MM.1S (cell line): ENCODE measurements around the gene FOXQ1.

Experiments
- DNase-seq: peaks from one replicate; pipeline ENCODE4 v3.0.0-alpha.2; 2015
- H2AFZ ChIP-seq: fragments of 300-600 bp; sonication (generic); 2 replicates; pipeline ENCODE4 v1.6.0; 2016; ENCODE audit warnings: antibody characterized with exemption, low read length
- H3F3A ChIP-seq: fragments of 300-600 bp; sonication (generic); 2 replicates; pipeline ENCODE4 v1.6.1; 2016; ENCODE audit warnings: mild to moderate bottlenecking, antibody characterized with exemption, low read length, moderate library complexity, mixed read lengths; ENCODE audit not compliant: insufficient read depth
- H3K27ac ChIP-seq: fragments of 300-600 bp; sonication (generic); 2 replicates; pipeline ENCODE4 v1.5.1; 2016; ENCODE audit warnings: mild to moderate bottlenecking, low read length
- H3K27me3 ChIP-seq: fragments of 300-600 bp; sonication (generic); replicated peaks from 2 replicates; pipeline ENCODE4 v1.6.0; 2016; ENCODE audit warnings: low read length; ENCODE audit not compliant: insufficient read depth
- H3K36me3 ChIP-seq: fragments of 300-600 bp; sonication (generic); replicated peaks from 2 replicates; pipeline ENCODE4 v1.6.1; 2016; ENCODE audit warnings: mild to moderate bottlenecking, low read length, mixed read lengths; ENCODE audit not compliant: insufficient read depth
- H3K4me1 ChIP-seq: fragments of 300-600 bp; sonication (generic); 2 replicates; pipeline ENCODE4 v1.6.1; 2016; ENCODE audit warnings: low read length, mixed read lengths
- H3K4me2 ChIP-seq: fragments of 300-600 bp; sonication (generic); 2 replicates; pipeline ENCODE4 v1.6.0; 2016; ENCODE audit warnings: low read depth, low read length
- H3K4me3 ChIP-seq: fragments of 300-600 bp; sonication (generic); 2 replicates; pipeline ENCODE4 v1.5.1; 2016; ENCODE audit warnings: low read length, mixed read lengths
- H3K79me2 ChIP-seq: fragments of 300-600 bp; sonication (generic); 2 replicates; pipeline ENCODE4 v1.6.1; 2016; ENCODE audit warnings: mixed run types, low read length, mixed read lengths
- H3K9ac ChIP-seq: fragments of 300-600 bp; sonication (generic); 2 replicates; pipeline ENCODE4 v1.6.1; 2016; ENCODE audit warnings: low read length, mixed read lengths
- H3K9me2 ChIP-seq: fragments of 300-600 bp; sonication (generic); replicated peaks from 2 replicates; pipeline ENCODE4 v1.6.1; 2016; ENCODE audit warnings: mild to moderate bottlenecking, low read length, mixed read lengths; ENCODE audit not compliant: insufficient read depth
- H3K9me3 ChIP-seq: fragments of 300-600 bp; sonication (generic); replicated peaks from 2 replicates; pipeline ENCODE4 v1.6.1; 2016; ENCODE audit warnings: mild to moderate bottlenecking, low read length, mixed read lengths; ENCODE audit not compliant: insufficient read depth
- H4K20me1 ChIP-seq: fragments of 300-600 bp; sonication (generic); 2 replicates; pipeline ENCODE4 v1.6.1; 2016; ENCODE audit warnings: mild to moderate bottlenecking, low read length, moderate library complexity, mixed read lengths; ENCODE audit not compliant: insufficient read depth
- EZH2 ChIP-seq: fragments of 300-600 bp; sonication (generic); optimal IDR thresholded peaks from 2 replicates; pipeline ENCODE3; 2017; ENCODE audit warnings: low read depth, mild to moderate bottlenecking, antibody characterized with exemption, low read length, mixed read lengths
- EZH2phosphoT487 ChIP-seq: fragments of 300-600 bp; sonication (generic); IDR thresholded peaks from 2 replicates; pipeline ENCODE4 v1.6.1; 2018; ENCODE audit warnings: antibody characterized with exemption, low read length
- TF ChIP-seq, protein P1 (sequence below): fragments of 300-600 bp; sonication (generic); IDR thresholded peaks from 2 replicates; pipeline ENCODE4 v1.5.1; 2016; ENCODE audit warnings: antibody characterized with exemption, low read length, mixed read lengths

FOXQ1 gene

DNA sequence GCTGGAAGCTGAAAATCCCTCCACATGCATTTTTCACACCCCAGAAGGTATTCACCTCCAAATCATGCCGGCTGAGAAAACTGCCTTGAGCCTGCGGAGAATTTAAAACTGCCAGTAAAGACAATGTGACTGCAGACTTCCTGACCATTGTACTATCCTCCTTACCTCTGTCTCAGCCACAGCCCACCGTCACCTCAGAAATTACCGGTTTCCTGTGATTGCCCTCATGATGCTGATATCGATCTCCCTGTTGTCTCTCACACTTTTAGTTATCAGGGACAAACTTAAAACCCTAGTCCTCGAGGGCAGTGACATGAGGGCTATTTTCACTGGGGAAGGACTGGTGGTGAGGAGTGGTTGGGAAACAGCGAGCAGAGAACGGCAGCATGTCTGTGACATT lies 30.2 kb upstream of the FOXQ1 start:
- Histone ChIP-seq H3K4me1 (no peaks in the 10 kb centered on the region), H4K20me1 (no peaks in the 10 kb centered on the region), H3K27me3 (no peaks in the 10 kb centered on the region), H3K79me2 (no peaks in the 10 kb centered on the region), H3K9me2 (no peaks in the 10 kb centered on the region), H3K27ac (no peak overlapping the region), H3K4me2 (no peak overlapping the region), H3F3A (no peaks in the 10 kb centered on the region), H3K4me3 (no peak overlapping the region), H3K9me3 (no peaks in the 10 kb centered on the region), H3K36me3 (no peaks in the 10 kb centered on the region), H3K9ac (no peak overlapping the region), H2AFZ (no peak overlapping the region)
- no peak for DNase-seq
- no peak for TF ChIP-seq EZH2phosphoT487
- TF ChIP-seq, protein P1, sequence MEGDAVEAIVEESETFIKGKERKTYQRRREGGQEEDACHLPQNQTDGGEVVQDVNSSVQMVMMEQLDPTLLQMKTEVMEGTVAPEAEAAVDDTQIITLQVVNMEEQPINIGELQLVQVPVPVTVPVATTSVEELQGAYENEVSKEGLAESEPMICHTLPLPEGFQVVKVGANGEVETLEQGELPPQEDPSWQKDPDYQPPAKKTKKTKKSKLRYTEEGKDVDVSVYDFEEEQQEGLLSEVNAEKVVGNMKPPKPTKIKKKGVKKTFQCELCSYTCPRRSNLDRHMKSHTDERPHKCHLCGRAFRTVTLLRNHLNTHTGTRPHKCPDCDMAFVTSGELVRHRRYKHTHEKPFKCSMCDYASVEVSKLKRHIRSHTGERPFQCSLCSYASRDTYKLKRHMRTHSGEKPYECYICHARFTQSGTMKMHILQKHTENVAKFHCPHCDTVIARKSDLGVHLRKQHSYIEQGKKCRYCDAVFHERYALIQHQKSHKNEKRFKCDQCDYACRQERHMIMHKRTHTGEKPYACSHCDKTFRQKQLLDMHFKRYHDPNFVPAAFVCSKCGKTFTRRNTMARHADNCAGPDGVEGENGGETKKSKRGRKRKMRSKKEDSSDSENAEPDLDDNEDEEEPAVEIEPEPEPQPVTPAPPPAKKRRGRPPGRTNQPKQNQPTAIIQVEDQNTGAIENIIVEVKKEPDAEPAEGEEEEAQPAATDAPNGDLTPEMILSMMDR: no peak
- no peak for TF ChIP-seq EZH2

DNA sequence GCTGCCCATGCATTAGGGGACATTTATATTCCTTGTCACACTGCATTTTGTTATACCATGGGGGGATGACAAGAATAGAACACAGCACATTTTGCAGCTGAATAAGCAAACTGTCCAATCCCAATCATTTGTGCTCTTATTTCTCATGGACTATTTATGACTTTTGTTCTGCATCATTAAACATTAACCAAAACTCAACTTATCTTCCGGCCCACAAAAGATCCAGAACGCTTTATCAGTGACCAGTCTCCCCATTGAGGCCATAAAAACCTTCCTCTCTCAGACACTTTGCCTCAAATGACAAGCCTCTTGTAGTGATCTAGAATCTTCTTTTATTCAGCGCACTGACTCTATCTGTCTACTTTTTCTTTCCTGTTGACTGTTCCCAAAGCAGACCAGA lies 28.4 kb upstream of the FOXQ1 start:
- no peaks in the 10 kb centered on the region for H3K9me3 ChIP-seq
- H3K9me2 ChIP-seq: no peaks in the 10 kb centered on the region
- H3F3A ChIP-seq: no peaks in the 10 kb centered on the region
- H3K27ac ChIP-seq: no peak overlapping the region
- no peaks in the 10 kb centered on the region for H3K4me1 ChIP-seq
- no peak for TF ChIP-seq EZH2
- TF ChIP-seq, protein P1: no peak
- TF ChIP-seq EZH2phosphoT487: no peak
- H2AFZ ChIP-seq: no peak overlapping the region
- no peaks in the 10 kb centered on the region for H3K36me3 ChIP-seq
- no peak for DNase-seq
- no peak overlapping the region for H3K4me2 ChIP-seq
- no peaks in the 10 kb centered on the region for H4K20me1 ChIP-seq
- no peaks in the 10 kb centered on the region for H3K79me2 ChIP-seq
- H3K9ac ChIP-seq: no peak overlapping the region
- no peak overlapping the region for H3K4me3 ChIP-seq
- no peaks in the 10 kb centered on the region for H3K27me3 ChIP-seq

DNA sequence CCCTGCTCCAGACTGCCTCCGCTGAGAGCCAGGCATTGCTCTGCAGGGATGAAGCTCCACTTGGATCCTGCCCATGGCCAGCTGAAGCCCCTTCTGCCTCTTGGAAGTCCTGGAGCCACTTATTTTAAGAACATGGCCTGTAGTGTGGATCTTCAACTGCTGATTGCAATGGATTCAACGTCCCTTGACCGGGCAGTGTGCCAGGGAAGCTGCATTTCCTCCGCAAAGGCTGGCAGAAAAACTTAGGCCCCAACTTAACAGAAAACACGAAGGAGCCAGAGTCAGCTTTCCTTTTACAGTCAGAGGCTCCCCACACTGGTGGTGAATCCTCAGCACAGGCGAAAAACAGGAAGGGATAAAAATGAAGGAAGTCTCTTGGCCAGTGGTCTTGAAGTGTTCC lies 26.3 kb upstream of the FOXQ1 start:
- DNase-seq: no peak
- H3K4me2 ChIP-seq: no peak overlapping the region

More for the DNA sequence above, 26.3 kb upstream of the FOXQ1 start:
- TF ChIP-seq EZH2phosphoT487: no peak
- TF ChIP-seq, protein P1: no peak
- TF ChIP-seq EZH2: no peak
- Histone ChIP-seq H3K4me3 (no peak overlapping the region), H3F3A (no peaks in the 10 kb centered on the region), H3K79me2 (no peaks in the 10 kb centered on the region), H3K36me3 (no peaks in the 10 kb centered on the region), H4K20me1 (no peaks in the 10 kb centered on the region), H2AFZ (no peak overlapping the region), H3K9ac (no peak overlapping the region), H3K4me1 (no peaks in the 10 kb centered on the region), H3K9me2 (no peaks in the 10 kb centered on the region), H3K9me3 (no peaks in the 10 kb centered on the region), H3K27ac (no peak overlapping the region), H3K27me3 (no peaks in the 10 kb centered on the region)
